ENCODE results near the gene HOMER3. TPM values are rescaled to one million over a fixed set of nuclear protein-coding genes. Genes with fewer than 3 reads are reported as not detected.

Gene HOMER3
- total RNA-seq, 1 experiment from 2014 or later, result 20.2 TPM

GRCh38 chr19:18879579-18880373, 61.2 kb downstream of the HOMER3 start:
- H3K4me3 Mint-ChIP-seq (ENCODE audit: low read depth, unreplicated experiment), result no peak overlapping the region
- no peak overlapping the region for H3K27ac Mint-ChIP-seq (ENCODE audit: unreplicated experiment)
- no peaks in the 10 kb centered on the region for H3K4me1 Mint-ChIP-seq (ENCODE audit: low read depth, unreplicated experiment)
- BruUV-seq (replicated peaks), result no TSS peak
- peaks cover 23% of the 10 kb centered on the region for H3K36me3 Mint-ChIP-seq (ENCODE audit: insufficient read depth, unreplicated experiment)
- TF ChIP-seq CTCF (IDR thresholded peaks at IDR 0.05; ENCODE audit: unreplicated experiment), result no peak
- no peaks in the 10 kb centered on the region for H3K27me3 Mint-ChIP-seq (ENCODE audit: unreplicated experiment)
- DNase-seq, result peak; percentile 34
- intact Hi-C loops (cut with micrococcal nuclease; ENCODE audit: unreplicated experiment), result no loop called here
- no peaks in the 10 kb centered on the region for H3K9me3 Mint-ChIP-seq (ENCODE audit: low read depth, unreplicated experiment)
- CTCF ChIA-PET, result no interaction called here

Other genes with a start within 250 kb of the HOMER3 start
- 0.12 TPM in 1 of 2 replicates, not detected in the other for gene COMP, start 149.9 kb downstream of the HOMER3 start, total RNA-seq (2022)
- gene UPF1, start 109.3 kb downstream of the HOMER3 start, total RNA-seq (2022), result 57.1 and 62.0 TPM in 2 replicates
- gene CERS1, start 45.1 kb downstream of the HOMER3 start, total RNA-seq (2022), result 3.6 and 4.4 TPM in 2 replicates
- 137 and 143 TPM in 2 replicates for gene COPE, start 21.8 kb downstream of the HOMER3 start, total RNA-seq (2022)
- gene DDX49, start 21.5 kb downstream of the HOMER3 start, total RNA-seq (2022), result 34.4 and 37.3 TPM in 2 replicates
- gene SUGP2, start 92.3 kb upstream of the HOMER3 start, total RNA-seq (2022), result 67.1 and 77.2 TPM in 2 replicates
- gene ARMC6, start 92.4 kb upstream of the HOMER3 start, total RNA-seq (2022), result 24.0 and 24.6 TPM in 2 replicates
- gene SLC25A42, start 122.8 kb upstream of the HOMER3 start, total RNA-seq (2022), result 5.7 and 7.1 TPM in 2 replicates
- gene TMEM161A, start 197.3 kb upstream of the HOMER3 start, total RNA-seq (2022), result 24.0 and 28.9 TPM in 2 replicates
- 1.7 and 2.3 TPM in 2 replicates for gene MEF2B, start 229.0 kb upstream of the HOMER3 start, total RNA-seq (2022)